Pericardium fibroblast (primary cell): Measurements from ENCODE around the gene SLFN12L. TPM values are rescaled to one million over a fixed set of nuclear protein-coding genes. Genes with fewer than 3 reads are reported as not detected.

ENCODE experiments used
- total RNA-seq: library from RNA; depleted of rRNA; stranded (reverse); fragments of >200 nt; gene quantifications from 2 replicates; pipeline ENCODE4 v1.2.3, GENCODE V29; 2015

The SLFN12L gene
- total RNA-seq: not detected in 2 replicates

DNA sequence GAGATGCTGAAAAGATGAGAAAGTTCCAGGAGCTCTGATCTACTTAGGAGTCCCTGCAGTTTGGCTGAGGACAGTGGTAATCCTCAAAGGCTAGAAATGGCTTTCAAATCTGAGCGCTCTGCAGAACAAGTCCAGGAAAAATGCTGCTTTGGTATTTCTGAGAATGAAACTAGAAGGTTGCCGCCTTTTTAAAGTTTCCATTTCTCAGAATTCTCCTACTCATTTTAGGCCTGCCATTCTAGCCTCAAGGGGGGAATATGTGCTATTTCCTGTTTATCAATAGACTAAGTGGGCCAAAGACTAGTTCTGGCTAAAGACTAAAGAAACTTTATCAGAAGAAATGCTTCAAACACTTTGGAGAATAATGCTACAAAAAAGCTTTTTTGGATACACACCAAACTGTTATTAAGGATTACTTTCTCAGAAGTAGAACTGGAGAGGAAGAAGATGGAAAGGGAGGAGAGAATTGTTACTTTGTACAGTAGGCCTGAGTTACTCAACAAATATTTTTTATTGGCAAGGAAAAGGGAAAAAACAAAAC, at the start of gene SLFN12L:
TSS of gene SLFN12L (minus strand) at position 78 of the 541 bp plus-strand sequence. CDS start 15,314 bp downstream, outside the sequence.

DNA sequence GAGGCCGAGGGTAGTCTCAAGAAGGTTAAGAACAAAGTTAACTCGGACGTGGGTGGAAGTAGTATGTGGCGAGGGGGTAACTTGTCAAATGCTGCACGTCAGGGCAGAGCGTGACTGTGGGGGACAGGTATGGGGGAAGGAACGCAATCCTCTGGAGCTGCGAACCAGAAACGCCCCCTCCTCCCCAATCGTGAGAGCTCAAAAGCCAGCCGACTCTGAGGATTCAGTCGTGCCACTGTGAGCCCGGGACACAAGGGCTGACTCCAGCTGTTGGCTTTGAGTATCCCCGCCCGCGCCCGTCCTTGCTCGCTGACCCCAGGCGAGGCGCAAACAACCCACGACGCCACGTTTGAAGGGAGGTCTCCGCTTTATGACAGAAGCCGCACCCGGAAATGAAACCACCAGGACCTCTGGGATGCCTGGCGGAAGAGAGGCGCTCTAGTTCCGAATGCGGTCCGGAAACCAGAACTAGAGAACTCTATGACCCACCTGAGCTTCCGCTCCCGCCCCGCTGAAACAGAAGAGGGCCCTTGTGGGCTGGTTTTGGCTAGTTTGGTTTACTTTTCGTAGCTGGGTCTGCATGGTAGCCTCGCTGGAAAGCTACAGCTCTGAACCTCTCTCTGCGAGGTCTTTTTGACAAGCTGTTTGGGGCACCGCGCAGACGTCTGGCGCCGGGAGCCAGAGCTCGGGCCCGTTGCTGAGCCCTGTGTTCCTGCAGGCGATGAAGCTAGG, 40.9 kb upstream of the SLFN12L start, which contains the start of gene PEX12:
TSS of gene PEX12 (minus strand) at position 375 of the 732 bp plus-strand sequence. CDS start 550 bp downstream, outside the sequence.

DNA sequence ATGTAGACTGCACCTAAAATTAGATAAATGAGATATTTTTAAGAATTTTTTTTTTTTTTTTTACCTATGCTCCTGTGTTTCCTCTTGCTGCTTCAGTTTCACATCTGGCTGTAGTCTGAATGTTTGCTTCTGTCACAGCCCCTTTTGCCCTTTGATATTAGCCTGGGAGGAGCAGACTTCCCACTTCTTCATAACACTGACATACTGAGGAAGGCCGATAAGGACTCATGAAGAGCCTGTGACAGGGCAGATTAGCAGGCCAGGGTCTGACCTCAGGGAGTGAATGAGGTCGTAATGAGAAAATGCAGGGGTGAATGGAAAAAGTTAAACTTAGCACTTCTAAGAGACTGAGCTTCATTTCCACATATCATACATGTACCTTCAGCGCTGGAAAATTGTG, 23.2 kb upstream of the SLFN12L start, which contains the start of gene SLFN14:
TSS of gene SLFN14 (minus strand) at position 117 of the 400 bp plus-strand sequence. CDS start 2,757 bp downstream, outside the sequence.

DNA sequence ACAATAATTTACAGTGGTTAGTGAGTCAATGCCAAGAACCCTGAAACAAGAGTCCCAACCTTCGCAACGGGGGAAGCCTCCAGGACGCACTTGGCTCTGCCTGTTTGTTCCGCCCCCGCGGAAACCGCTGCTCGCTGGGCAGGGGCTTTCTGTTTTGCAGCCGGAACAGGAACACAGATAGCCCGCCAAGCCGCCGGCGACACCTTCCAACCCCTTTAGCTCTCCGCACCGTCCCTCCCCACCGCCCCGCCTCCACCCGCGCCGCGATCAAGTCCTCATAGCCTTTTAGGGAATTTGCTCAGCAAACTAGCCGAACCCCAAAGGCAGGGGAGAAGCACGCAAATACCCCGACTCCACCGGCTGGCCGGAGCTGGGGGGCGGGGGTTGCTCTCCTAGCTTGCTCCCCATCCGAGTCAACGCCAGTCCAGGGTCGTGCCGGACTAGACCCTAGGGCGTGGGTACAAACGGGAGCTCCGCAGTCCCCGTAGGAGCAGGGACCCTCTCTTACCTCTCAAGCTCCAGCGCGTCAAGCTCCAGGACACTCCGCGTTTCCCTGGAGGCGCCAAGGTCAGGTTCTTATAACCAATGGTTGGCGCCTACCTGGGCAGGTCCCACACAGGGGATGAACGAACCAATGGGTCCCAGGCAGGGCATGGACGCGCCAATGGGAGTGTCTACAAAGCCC, 89.1 kb downstream of the SLFN12L start, which contains the start of gene SLFN13:
TSS of gene SLFN13 (minus strand) at position 553 of the 685 bp plus-strand sequence. CDS start 3,086 bp downstream, outside the sequence.

DNA sequence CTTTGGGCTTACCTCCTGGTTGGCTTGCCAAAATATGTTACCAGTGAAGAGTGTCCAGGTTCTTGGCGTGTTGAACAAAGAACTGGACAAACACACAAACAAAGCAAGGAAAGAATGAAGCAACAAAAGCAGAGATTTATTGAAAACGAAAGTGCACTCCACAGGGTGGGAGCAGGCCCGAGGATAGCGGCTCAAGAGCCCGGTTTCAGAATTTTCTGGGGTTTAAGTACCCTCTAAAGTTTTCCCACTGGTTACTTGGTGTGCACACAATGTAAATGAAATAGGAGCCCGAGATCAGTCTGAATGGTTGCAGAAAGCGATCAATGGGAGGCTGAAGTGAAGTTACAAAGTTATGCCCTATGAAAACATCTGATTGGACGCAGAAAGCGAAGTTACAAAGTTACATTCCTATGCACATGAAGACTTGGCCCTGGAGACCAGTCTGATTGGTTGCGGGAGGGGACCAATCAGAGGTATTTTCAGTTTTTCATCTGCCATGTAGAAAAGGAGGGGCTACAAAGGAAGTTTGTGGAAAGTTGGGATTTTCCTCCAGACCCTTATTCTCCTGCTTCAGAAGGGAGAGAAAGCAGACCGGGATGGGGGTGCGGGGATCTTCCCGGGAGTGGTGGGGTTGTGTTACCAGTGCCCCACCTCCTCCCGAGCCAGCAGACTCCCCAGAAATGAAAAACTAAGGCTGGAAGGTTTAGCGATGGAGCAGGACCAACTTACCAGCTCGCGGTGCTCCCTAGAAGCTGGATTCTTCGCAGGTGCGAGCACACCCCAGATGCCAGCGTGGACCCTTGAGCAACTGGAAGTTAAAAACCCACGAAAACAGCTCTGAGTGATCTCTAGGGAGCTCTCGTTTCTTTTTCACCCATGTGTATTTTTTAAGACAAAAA, 105.1 kb downstream of the SLFN12L start, which contains the start of gene SLFN12:
TSS of gene SLFN12 (minus strand) at position 325 of the 899 bp plus-strand sequence. CDS start 9,472 bp downstream, outside the sequence.

Other genes starting within 250 kb of the SLFN12L start
- 24.9 and 26.1 TPM in 2 replicates for gene SLFN11, start 164.1 kb downstream of the SLFN12L start, total RNA-seq
- gene SLFN12, start 105.2 kb downstream of the SLFN12L start, total RNA-seq: 11.5 and 15.2 TPM in 2 replicates
- gene SLFN13, start 88.9 kb downstream of the SLFN12L start, total RNA-seq: 0.85 and 2.7 TPM in 2 replicates
- not detected in 2 replicates for gene SLFN14, start 23.1 kb upstream of the SLFN12L start, total RNA-seq
- 5.8 and 7.2 TPM in 2 replicates for gene PEX12, start 40.9 kb upstream of the SLFN12L start, total RNA-seq
- 43.6 and 52.9 TPM in 2 replicates for gene AP2B1, start 49.6 kb upstream of the SLFN12L start, total RNA-seq
- gene RASL10B, start 194.0 kb upstream of the SLFN12L start, total RNA-seq: 9.6 and 11.9 TPM in 2 replicates
- 0.23 TPM in 1 of 2 replicates, not detected in the other for gene GAS2L2, start 215.6 kb upstream of the SLFN12L start, total RNA-seq
- not detected in 2 replicates for gene C17orf50, start 223.2 kb upstream of the SLFN12L start, total RNA-seq